Right kidney (tissue), 9 donors: ENCODE data around the gene PSD.
"Not testable (repeated sequence)": the region's sequence is repeated elsewhere in the genome, so short reads cannot be mapped to it uniquely, and the experiment has no call there.

ENCODE experiments used
- DNase-seq: peaks from one replicate; pipeline ENCODE4 v3.0.0-alpha.2; 2016
- long read RNA-seq, 8 donors: transcript quantifications; one replicate each; lab custom pipeline, GENCODE V29; 2026

The PSD gene
- long read RNA-seq, donor 1, partial matches to known transcripts = 0 of 6 reads
- long read RNA-seq, donor 1, other reads (novel, unspliced or antisense) = 6 of 6 reads
- long read RNA-seq, donor 2, partial matches to known transcripts = 30 of 35 reads
- long read RNA-seq, donor 2, other reads (novel, unspliced or antisense) = 5 of 35 reads
- long read RNA-seq, donor 3 = 0 reads
- long read RNA-seq, donor 4 = 0 reads
- long read RNA-seq, donor 5, partial matches to known transcripts = 6 of 6 reads
- long read RNA-seq, donor 5, other reads (novel, unspliced or antisense) = 0 of 6 reads
- long read RNA-seq, donor 6 = 0 reads
- long read RNA-seq, donor 7 = 0 reads
- long read RNA-seq, donor 8, partial matches to known transcripts = 41 of 41 reads
- long read RNA-seq, donor 8, other reads (novel, unspliced or antisense) = 0 of 41 reads

DNA sequence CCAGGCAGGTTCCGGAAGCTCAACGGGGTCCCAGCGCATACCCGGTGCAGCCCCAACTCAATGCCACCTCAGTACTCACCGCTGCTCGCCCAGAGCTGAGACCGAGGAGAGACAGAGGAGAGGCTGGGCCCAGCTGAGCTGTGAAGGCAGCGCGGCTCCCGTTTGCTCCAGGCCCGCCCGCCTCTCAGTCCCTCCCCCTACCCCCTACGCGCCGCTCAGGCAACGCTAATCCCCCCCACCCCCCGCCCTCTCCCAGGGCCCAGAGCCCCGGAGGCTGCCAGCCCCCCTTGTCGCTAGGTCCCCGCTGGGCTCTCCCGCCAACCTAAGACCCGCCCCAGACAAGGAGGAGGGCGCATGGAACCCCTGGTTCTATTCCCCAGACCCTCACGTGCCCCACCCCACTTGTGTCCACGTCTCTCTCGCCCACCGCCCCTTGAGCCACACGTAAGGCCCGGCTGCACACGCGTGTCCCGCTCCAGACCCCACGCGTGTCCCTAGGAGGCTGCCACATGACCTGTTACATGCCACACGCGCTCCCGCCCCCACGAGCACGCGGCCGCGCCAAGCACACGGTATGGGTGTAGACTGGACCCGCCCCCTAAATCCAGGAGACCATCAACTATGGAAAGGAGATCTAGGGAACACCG lies at the start of gene PSD:
TSS of gene PSD (minus strand) at position 164 of the 647 bp plus-strand sequence. CDS start 1,747 bp downstream, outside the sequence.
- DNase-seq = no peak

DNA sequence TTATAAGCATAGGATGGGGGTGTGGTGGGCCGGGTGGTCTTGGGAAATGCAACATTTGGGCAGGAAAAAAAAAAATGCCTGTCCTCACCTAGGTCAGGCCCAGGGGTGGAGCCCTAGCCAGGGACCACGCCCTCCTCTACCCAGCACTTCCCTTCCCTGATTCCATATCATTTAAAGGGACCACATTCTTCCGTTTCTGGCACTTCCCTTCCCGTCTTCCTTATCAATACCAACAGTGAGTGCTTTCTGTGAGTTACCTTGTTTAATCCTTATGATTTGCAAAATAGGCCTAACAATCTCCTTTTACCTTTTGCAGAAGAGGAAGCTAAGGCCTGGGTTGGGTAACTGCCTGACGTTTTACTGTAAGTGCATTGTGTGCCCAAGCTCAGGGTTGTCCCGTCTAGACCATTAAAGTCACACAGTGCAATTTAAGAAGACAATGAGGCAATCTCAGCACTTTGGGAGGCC lies 49.4 kb upstream of the PSD start:
- no peak for DNase-seq

DNA sequence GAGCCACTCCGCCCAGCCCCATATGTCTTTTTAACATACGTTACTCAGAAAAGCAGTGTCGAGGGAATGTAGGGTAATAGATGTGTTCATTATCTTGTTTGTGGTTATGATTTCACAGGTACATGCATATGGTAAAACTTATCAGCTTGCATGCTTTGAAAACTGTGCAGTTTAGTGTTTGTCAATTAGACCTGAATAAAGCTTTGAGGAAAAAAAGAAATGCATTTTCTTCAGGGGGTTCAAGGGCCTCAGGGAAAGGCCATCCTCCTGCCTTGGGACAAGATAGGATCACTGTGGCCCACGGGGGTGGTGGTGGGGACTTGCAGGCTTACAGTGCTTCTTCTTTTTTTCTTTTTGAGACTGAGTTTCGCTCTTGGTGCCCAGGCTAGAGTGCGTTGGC lies 48.7 kb upstream of the PSD start:
- no peak for DNase-seq

DNA sequence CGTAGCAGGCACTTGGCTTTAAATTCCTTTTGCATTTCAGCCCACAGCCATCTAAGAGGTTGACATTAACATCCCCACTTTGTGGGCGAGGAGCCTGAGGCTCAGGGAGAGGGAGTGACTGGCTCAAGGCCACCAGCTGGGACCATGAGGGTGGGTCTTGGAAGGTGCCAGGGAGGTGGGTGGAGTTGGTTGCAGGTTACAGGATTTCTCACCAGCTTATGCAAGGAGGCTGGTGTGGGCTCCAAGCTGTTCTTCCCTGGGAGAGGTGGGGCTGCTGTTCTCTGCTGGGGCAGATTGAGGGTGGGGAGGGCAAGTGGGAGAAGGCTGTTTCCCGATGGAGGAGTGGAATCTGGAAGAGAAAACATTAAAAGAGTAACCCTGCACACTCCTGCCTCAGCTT lies 46.9 kb upstream of the PSD start:
- DNase-seq = no peak

DNA sequence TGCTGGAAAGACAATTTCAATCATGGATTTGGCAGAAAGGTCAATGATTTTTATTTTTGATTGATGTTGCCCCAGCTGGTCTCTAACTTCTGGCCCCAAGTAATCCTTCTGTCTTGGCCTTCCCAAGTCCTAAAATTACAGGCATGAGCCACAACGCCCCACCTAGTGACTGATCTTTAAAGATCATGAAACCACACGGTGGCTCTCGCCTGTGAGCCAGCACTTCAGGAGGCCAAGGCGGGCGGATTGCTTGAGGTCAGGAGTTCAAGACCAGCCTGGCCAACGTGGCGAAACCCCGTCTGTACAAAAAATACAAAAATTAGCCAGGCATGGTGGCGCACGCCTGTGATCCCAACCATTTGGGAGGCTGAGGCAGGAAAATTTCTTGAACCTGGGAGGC lies 45.4 kb upstream of the PSD start:
- no peak for DNase-seq

DNA sequence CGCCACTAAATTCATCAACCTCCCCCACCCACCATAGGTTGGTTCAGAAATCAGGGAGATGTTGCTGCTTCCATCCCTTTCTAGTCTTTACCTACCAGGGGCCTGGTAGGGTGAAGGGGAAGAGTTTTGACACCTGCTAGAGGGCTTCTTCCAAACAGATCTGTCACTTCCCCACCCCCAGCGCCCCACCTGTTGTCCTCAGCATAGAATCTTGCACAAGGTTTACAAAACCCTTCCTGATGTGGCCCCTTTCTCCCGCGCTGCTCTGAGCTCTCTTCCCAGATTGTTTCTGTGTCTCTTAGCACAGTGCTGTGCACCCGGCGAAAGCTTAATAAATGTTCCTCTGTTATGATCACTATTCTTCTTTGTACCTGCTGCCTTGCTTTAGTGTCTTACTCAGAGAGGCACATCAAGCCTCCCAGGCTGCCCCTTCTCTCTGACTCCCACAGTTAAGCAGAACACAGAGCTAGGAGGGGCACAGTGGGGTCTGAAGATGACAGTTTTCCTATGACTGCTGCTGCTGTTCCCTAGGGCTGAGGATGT lies 44.0 kb upstream of the PSD start:
- DNase-seq = no peak

DNA sequence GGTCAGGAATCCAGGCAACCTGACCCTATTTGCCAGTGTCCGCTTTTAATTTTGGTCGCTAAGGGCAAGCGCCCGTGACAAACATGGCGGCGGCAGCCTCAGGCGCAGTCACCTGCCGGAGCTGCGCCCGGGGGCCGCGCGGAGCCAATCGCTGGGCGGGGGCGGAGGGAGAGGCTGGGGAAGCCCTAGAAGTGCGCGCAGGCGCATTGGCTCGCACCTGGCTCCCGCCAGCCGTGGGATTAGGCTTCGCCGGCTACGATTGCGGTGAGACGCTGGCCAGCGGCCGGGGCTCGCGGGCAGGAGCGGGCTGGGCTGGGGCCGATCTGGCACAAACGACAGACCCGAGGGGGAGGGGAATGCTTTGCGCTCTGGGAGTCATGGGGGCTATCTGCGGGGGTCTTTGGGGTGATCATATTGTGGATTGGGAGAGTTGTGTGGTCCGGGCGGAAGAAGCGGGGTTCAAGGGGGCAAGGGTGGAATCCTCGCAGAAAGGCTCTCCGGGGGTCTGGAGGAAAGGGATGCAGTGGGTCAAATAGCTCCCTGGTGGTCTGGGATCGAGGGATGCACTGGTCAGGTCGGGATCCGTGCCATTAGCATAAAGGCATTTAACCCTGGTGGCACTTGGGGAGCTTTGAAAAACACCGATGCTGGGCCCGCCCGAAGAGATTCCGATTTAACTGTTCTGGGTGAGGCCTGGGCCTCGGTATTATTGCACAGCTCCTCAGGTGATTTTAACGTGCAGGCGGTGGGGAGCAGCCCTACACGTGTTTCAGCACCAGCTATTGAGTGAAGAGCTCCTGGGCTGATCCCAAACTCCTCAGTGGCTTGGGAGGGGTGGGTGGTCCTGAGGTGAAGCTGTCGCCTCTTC lies 42.8 kb upstream of the PSD start:
- peak; percentile 80 for DNase-seq

DNA sequence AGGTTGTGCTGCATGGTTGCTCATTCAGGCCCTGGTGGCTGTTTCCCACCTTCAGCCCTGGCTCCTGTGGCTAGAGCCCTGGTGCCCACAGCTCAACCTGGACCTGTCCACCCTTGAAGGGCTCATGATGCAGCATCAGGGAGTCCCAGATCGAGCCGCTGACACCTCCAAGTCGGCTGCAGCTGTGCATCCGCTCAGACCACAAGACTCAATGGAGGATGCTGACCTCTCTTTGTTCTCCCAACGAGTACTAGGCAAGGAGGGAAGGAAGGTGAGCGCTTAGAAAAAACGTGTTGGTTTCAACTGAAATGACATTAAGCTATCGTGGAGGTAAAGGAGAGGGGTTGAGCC lies 42.2 kb upstream of the PSD start:
- DNase-seq = peak; percentile 78

DNA sequence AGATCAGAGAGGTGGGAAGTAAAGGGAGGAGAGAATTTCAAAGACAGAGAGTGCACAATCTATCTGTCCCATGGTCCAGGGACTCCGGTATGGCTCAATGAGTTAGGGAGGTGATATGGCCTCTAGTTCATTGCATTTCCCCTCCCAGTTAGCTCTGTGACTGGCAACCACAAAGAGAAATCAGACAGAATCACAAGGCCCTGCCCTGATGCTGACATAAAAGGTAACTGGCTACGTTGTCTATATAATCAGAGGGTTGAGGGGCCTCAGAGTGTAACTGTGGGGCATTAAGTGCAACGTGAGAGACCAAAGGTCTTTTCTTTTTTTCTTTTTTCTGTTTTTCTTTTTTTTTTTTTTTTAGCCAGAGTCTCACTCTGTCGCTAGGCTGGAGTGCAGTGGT lies 40.1 kb upstream of the PSD start:
- no peak for DNase-seq

DNA sequence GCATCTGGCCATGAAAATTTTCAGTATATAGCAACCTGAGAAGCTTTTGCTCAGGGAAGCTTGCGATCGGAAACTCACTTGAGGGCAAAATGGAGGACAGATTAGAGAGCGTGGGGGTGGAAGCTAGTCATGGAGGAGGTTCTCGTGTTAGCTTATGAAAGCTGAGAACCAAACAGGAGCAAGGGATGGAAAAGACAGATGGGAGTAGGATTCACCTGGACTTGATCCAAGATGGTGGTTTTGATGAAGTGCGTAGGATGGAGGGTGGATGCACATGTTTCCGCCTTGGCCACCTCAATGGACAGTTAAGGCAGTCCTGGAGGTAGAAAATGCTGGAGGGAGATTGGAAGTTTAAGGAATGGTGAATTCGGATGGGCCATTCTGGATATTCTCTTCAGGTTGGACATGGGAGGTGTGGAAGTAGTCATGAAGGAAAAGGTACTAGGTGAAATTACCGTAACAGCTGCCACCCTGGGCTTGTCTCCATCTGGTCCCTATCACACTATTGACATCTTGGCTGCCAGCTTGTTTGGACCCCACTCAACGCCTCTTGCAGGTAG lies 39.1 kb upstream of the PSD start:
- no peak for DNase-seq

DNA sequence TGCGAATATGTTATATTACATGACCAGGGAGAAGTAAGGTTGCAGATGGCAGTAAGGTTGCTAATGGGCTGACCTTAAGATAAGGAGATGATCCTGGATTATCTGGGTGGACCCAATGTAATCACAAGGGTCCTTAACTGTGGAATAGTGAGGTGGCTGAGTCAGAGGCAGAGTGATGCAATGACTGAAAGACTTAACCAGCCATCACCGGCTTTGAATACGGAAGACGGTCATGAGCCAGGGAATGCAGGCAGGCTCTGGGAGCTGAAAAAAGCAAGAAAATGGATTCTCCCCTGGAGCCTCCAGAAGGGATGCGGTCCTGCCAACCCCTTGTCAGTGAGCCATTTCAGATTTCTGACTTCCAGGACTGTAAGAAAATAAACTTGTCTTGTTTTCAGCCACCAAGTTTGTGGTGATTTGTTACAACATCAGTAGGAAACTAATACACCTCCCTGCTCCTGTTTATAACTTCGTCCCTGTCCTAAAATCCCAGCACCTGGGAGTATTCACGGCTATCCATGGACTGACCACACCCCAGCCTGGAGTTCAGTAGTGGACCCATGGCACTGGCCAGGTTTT lies 37.4 kb upstream of the PSD start:
- no peak for DNase-seq

DNA sequence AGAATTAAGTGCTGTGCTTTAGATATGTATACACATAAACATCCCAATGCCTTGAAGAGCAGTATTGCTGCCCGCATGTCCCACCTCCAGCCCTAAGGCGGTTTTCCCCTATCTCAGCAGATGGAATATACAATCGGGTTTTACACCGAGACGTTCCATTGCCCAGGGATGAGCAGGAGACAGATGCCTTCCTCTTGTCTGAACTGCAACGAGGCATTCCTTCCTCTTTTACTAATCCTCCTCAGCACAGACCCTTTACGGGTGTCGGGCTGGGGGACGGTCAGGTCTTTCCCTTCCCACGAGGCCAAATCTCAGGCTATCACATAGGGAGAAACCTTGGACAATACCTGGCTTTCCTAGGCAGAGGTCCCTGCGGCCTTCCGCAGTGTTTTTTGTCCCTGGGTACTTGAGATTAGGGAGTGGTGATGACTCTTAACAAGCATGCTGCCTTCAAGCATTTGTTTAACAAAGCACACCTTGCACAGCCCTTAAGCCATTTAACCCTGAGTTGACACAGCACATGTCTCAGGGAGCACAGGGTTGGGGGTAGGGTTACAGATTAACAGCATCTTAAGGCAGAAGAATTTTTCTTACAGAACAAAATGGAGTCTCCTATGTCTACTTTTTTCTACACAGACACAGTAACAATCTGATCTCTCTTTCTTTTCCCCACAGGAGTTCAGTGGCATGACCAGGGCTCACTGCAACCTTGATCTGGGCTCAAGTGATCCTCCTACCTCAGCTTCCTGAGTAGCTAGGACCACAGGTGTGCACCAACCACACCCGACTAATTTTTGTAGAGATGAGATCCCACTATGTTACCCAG lies 36.3 kb upstream of the PSD start:
- not testable (repeated sequence) for DNase-seq

DNA sequence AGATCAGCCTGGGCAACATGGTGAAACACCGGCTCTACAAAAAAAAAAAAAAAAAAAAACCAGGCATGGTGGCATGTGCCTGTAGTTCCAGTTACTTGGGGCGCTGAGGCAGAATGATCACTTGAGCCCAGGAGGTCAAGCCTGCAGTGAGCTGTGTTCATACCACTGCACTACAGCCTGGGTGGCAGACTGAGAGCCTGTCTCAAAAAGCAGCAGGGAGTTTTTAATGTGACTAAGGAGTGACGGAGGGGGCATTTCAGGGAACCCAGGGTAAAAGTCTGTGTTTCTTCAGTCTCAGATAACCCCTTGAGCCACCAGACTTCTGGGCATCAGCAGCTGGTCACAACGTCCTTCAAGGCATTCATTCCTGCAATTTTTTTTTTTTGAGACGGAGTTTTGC lies 34.9 kb upstream of the PSD start:
- no peak for DNase-seq

DNA sequence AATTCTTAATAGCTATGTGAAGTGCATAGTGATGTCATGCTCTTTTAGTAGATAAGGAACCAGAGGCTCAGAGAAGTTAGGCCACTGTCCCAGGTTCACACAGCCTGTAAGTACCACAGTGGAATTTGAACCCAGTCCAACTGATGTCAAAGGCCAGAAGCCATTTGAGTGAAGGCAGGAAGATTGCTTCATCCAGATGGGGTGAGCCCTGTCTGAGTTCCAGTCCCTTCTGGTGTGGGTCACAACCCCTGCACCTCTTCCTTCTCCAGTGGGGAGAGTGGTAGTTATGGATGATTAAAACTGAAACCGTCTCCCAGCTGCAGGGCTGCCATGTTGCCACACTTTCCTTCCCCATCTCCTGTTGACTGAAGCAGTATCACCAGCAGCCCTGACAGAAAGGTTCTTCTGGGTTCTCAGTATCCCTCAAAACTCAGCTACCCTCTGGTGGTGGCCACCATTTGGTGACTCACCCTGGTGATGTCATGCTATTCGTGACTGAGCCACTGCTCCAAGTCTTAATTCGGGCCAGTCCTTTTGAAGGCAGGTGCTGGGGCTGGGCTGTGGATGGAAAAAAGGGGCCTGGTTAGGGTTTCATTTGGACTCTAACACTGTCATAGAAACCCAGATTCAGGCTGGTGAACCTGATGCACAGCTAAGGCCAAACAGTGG lies 34.2 kb upstream of the PSD start:
- DNase-seq = no peak

DNA sequence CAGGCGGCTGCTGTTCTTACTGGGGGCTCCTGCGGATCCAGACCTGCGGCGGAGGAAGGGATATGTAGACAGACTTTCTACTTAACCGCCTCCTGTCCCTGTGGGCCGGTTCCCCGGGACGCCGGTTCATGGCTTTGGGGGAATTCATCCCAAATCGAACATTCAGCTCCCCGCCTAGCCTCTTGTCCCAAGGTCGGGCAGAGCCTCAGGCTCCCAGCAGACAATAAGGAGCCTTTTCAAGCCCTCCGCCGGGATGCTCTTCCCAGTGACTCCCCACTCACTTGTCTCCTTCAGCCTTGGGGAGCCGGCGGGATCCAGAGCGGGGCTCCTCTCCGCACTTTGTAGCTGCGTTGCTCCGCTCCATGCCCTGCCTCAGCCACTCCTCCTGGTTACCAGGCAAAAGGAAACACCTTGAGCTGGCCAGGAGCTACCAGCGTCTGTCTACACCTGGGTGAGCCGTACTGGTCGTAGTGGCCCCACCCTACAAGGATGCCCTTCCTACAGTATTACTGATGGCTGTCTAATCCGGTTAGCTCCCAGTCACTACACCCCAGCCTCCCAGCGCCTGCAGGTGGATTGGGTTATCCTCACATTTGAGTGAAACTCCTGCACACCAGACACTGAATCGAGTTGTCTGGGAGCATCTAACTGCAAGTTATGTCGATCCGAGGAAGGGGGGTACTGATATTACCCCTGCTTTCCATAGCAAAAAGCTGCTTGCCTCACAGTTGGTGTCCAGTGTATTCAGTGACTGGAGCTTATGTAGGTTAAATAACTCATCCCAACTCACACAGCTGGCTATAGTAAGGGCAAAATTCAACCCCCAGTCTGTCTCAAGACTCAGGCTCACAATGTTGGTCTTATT lies 32.8 kb upstream of the PSD start, which contains the start of gene C10orf95:
TSS of gene C10orf95 (minus strand) at position 439 of the 865 bp plus-strand sequence. CDS start 450 bp downstream, outside the sequence.
- DNase-seq = no peak

DNA sequence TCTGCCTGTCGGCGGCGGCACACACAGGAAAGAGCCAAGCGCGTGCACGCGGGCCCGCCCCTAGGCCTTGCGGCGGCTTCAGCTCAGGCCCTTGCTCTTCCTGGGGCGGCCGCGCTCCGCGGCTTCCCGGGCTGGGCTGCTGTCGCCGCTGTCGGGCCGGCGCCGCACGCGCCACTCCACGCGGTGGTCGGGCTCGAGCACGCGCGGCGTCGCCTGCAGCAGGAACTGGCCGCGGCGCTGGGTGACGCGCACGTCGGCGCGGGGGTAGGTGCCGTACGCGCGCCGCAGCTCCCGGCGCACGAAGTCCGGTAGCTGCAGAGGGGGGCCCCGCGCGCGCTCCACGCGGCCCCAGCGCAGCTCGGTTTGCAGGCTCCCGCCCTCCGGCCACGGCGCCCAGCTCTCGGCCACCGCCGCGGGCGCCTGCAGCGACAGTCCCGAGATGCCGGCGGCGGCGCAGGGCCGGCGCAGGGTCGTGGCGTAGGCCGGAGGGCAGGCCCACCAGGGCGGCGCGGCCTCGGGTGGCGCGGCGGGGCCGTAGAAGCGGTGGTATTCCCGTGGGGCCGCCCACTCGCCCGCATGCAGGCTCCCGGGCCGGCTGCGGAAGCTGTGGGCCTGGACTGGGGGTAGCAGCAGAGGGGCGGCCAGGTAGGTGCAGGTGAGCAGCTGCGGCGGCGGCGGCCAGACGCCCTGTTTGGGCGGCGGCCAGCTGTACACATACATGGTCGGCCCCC lies 32.0 kb upstream of the PSD start:
- DNase-seq = peak; percentile 86

DNA sequence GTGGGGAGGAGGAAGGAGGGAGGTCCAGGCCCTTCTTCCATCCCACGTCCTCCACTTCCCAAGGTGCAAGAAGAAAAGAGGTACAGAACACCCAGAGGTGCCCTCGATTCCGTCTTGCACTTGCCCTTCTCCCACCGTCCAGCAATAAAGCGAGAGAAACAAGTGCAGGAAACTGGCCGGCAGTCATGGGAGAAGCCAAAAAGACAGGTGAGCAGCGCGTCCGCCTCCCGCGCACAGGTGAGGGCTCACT lies 31.5 kb upstream of the PSD start:
- DNase-seq = no peak

DNA sequence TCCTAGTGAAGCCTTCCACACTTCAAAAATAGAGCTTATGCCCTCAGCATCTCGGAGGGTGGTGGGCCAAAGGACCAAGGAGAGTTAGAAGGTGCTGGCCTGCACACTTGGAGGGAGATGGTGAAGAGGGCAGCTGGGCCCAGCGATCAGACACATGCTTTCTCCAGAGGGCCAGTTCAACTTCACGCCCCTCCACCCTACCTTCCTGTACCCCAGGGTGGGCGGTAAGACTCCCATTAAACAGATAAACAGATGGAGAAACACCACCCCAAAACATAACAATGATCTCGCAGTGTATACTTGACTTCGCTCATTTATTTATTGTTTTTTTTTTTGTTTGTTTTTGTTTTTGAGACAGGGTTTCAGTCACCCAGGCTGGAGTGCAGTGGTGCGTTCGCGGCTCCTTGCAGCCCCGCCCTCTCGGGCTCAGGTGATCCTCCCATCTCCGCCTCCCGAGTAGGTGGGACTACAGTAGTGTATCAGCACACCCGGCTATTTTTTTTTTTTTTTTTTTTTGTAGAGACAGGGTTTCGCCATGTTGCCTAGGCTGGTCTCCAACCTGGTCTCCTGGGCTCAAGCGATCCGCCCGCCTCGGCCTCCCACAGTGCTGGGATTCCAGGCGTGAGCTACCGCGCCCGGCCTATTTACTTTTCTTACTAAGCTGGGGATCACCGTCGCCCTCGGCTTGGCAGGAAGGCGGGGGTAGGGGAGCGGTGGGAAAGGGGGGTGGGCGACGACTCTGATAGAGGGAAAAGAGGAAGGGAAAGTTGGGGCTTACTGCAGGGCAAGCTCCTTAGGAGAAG lies 30.9 kb upstream of the PSD start:
- peak; percentile 61 for DNase-seq
